ENCODE measurements around the gene SERPINA1. TPM values are rescaled to one million over a fixed set of nuclear protein-coding genes. Genes with fewer than 3 reads are reported as not detected.

Gene SERPINA1
- total RNA-seq, 1 experiment from 2014 or later, result 4.9 TPM

GRCh38 chr14:94340533-94340932 is 47.9 kb downstream of the SERPINA1 start:
- in situ Hi-C loops (cut with HindIII; ENCODE audit: low pct_unique_long_range_greater_than_20kb, low sequenced_read_pairs), result no loop called here
- DNase-seq (ENCODE audit: low read depth, low spot score) (no peak), ATAC-seq (no peak)
- BruUV-seq (replicated peaks), result no TSS peak
- Histone ChIP-seq H3K27me3 (ENCODE audit: control insufficient read depth, insufficient read depth, low read length) (no peaks in the 10 kb centered on the region), H3K4me1 (ENCODE audit: control insufficient read depth, insufficient read depth, low read length) (no peaks in the 10 kb centered on the region; the same call in 1 of the 2 replicates), H3K4me3 (ENCODE audit: low read depth in 2 of 2, low read length in 2 of 2) (no peak overlapping the region), H3K27ac (ENCODE audit: low read length) (no peak overlapping the region), H3K9me3 (ENCODE audit: control insufficient read depth, insufficient read depth, low read depth, low read length) (no peaks in the 10 kb centered on the region), H3K36me3 (ENCODE audit: control insufficient read depth, insufficient read depth, low read length) (no peaks in the 10 kb centered on the region)
- CTCF ChIA-PET, result no interaction called here
- TF ChIP-seq SIN3A (IDR thresholded peaks at IDR 0.05; ENCODE audit: borderline replicate concordance, insufficient read depth, low read depth, low read length), result no peak
- TF ChIP-seq, protein P1, sequence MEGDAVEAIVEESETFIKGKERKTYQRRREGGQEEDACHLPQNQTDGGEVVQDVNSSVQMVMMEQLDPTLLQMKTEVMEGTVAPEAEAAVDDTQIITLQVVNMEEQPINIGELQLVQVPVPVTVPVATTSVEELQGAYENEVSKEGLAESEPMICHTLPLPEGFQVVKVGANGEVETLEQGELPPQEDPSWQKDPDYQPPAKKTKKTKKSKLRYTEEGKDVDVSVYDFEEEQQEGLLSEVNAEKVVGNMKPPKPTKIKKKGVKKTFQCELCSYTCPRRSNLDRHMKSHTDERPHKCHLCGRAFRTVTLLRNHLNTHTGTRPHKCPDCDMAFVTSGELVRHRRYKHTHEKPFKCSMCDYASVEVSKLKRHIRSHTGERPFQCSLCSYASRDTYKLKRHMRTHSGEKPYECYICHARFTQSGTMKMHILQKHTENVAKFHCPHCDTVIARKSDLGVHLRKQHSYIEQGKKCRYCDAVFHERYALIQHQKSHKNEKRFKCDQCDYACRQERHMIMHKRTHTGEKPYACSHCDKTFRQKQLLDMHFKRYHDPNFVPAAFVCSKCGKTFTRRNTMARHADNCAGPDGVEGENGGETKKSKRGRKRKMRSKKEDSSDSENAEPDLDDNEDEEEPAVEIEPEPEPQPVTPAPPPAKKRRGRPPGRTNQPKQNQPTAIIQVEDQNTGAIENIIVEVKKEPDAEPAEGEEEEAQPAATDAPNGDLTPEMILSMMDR (IDR thresholded peaks at IDR 0.05), result no peak
- no peak for TF ChIP-seq TCF7L2 (IDR thresholded peaks at IDR 0.05; ENCODE audit: low read depth, low read length)
- no peak for TF ChIP-seq POLR2AphosphoS5 (IDR thresholded peaks at IDR 0.05; ENCODE audit: low read depth, low read length)
- no peak for TF ChIP-seq REST (IDR thresholded peaks at IDR 0.05; ENCODE audit: insufficient read depth in 1 of 2, low read depth in 2 of 2, low read length in 1 of 2)
- POLR2A ChIA-PET, result no interaction called here
- intact Hi-C loops (cut with micrococcal nuclease; ENCODE audit: unreplicated experiment), result no loop called here

DNA sequence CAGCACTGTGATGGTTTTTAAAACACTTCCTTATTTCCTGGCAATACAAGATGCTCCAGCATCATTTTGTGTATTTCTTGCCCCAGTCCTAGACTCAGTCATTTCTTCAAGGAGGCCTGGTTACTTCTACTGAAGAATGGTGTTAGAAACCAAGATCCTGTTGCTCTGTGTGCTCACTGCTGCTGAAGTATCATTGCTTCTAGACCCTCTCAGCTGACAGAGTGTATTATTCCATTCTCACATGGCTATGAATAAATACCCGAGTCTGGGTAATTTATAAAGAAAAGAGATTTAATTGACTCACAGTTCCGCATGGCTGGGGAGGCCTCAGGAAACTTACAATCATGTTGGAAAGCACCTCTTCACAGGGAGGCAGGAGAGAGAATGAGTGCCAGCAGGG is 50.4 kb downstream of the SERPINA1 start:
- Histone ChIP-seq H3K4me1 (ENCODE audit: control insufficient read depth, insufficient read depth, low read length) (no peaks in the 10 kb centered on the region; the same call in 1 of the 2 replicates), H3K36me3 (ENCODE audit: control insufficient read depth, insufficient read depth, low read length) (no peaks in the 10 kb centered on the region), H3K4me3 (ENCODE audit: low read depth in 2 of 2, low read length in 2 of 2) (no peak overlapping the region), H3K27ac (ENCODE audit: low read length) (no peak overlapping the region), H3K9me3 (ENCODE audit: control insufficient read depth, insufficient read depth, low read depth, low read length) (no peaks in the 10 kb centered on the region), H3K27me3 (ENCODE audit: control insufficient read depth, insufficient read depth, low read length) (no peaks in the 10 kb centered on the region)
- CTCF ChIA-PET, result no interaction called here
- no peak for DNase-seq (ENCODE audit: low read depth, low spot score)
- intact Hi-C loops (cut with micrococcal nuclease; ENCODE audit: unreplicated experiment), result no loop called here
- TF ChIP-seq, protein P1 (IDR thresholded peaks at IDR 0.05), result no peak
- TF ChIP-seq SIN3A (IDR thresholded peaks at IDR 0.05; ENCODE audit: borderline replicate concordance, insufficient read depth, low read depth, low read length) (no peak), REST (IDR thresholded peaks at IDR 0.05; ENCODE audit: insufficient read depth in 1 of 2, low read depth in 2 of 2, low read length in 1 of 2) (no peak), TCF7L2 (IDR thresholded peaks at IDR 0.05; ENCODE audit: low read depth, low read length) (no peak), POLR2AphosphoS5 (IDR thresholded peaks at IDR 0.05; ENCODE audit: low read depth, low read length) (no peak)
- ATAC-seq, result no peak
- BruUV-seq (replicated peaks), result no TSS peak
- POLR2A ChIA-PET, result no interaction called here
- in situ Hi-C loops (cut with HindIII; ENCODE audit: low pct_unique_long_range_greater_than_20kb, low sequenced_read_pairs), result no loop called here

All from Panc1 (cell line).